Hippocampal formation (tissue), 2 donors: ENCODE data around the gene MORF4L1.
"Not testable (repeated sequence)": the region's sequence is repeated elsewhere in the genome, so short reads cannot be mapped to it uniquely, and the experiment has no call there.

Source experiments
- DNase-seq, 2 donors: peaks; one replicate each; lab custom pipeline; 2025; lab: John Stamatoyannopoulos, UW

MORF4L1 gene

GRCh38 chr15:78859971-78860719 lies 12.5 kb upstream of the MORF4L1 start:
- peak; percentile 44 to 81 for DNase-seq

- not testable (repeated sequence) for DNase-seq
Measured at GRCh38 chr15:78865585-78865984, 7.1 kb upstream of the MORF4L1 start.

- DNase-seq: not testable (repeated sequence)
Measured at GRCh38 chr15:78866031-78866430, 6.7 kb upstream of the MORF4L1 start.

- DNase-seq: no peak
Measured at GRCh38 chr15:78866803-78867202, 5.9 kb upstream of the MORF4L1 start.

GRCh38 chr15:78868366-78868765 lies 4.3 kb upstream of the MORF4L1 start:
- DNase-seq: no peak

- not testable (repeated sequence) for DNase-seq
Measured at GRCh38 chr15:78871483-78872127, 1.1 kb upstream of the MORF4L1 start.

GRCh38 chr15:78872972-78873792 lies 492 bp downstream of the MORF4L1 start:
- DNase-seq: peak; percentile 65 to 70

GRCh38 chr15:78873793-78874765 lies 1.4 kb downstream of the MORF4L1 start:
- DNase-seq: peak in 1 of 2 donors; percentile 55

GRCh38 chr15:78875107-78875914 lies 2.6 kb downstream of the MORF4L1 start:
- DNase-seq: no peak

- DNase-seq: not testable (repeated sequence)
Measured at GRCh38 chr15:78876954-78877353, 4.3 kb downstream of the MORF4L1 start.

GRCh38 chr15:78878356-78878755 lies 5.7 kb downstream of the MORF4L1 start:
- DNase-seq: no peak

GRCh38 chr15:78879517-78880241 lies 7.0 kb downstream of the MORF4L1 start:
- no peak for DNase-seq

GRCh38 chr15:78880242-78880533 lies 7.5 kb downstream of the MORF4L1 start:
- no peak for DNase-seq

GRCh38 chr15:78880813-78881212 lies 8.1 kb downstream of the MORF4L1 start:
- no peak for DNase-seq

GRCh38 chr15:78881681-78882080 lies 9.0 kb downstream of the MORF4L1 start:
- no peak for DNase-seq

GRCh38 chr15:78889000-78889399 lies 16.3 kb downstream of the MORF4L1 start:
- DNase-seq: no peak

GRCh38 chr15:78893538-78893937 lies 20.8 kb downstream of the MORF4L1 start:
- no peak for DNase-seq

- no peak for DNase-seq
Measured at GRCh38 chr15:78895471-78895870, 22.8 kb downstream of the MORF4L1 start.

- DNase-seq: no peak
Measured at GRCh38 chr15:78898540-78898939, 25.9 kb downstream of the MORF4L1 start.
